GM18499 (cell line): Measurements from ENCODE around the gene COX19.

Source experiments
- ATAC-seq: cut with Tn5 transposase; IDR thresholded peaks from one replicate; pipeline ENCODE4 v1.9.1; 2021; ENCODE audit warnings: moderate number of reproducible peaks; ENCODE audit not compliant: insufficient read depth, unreplicated experiment

COX19 gene, protein sequence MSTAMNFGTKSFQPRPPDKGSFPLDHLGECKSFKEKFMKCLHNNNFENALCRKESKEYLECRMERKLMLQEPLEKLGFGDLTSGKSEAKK

DNA sequence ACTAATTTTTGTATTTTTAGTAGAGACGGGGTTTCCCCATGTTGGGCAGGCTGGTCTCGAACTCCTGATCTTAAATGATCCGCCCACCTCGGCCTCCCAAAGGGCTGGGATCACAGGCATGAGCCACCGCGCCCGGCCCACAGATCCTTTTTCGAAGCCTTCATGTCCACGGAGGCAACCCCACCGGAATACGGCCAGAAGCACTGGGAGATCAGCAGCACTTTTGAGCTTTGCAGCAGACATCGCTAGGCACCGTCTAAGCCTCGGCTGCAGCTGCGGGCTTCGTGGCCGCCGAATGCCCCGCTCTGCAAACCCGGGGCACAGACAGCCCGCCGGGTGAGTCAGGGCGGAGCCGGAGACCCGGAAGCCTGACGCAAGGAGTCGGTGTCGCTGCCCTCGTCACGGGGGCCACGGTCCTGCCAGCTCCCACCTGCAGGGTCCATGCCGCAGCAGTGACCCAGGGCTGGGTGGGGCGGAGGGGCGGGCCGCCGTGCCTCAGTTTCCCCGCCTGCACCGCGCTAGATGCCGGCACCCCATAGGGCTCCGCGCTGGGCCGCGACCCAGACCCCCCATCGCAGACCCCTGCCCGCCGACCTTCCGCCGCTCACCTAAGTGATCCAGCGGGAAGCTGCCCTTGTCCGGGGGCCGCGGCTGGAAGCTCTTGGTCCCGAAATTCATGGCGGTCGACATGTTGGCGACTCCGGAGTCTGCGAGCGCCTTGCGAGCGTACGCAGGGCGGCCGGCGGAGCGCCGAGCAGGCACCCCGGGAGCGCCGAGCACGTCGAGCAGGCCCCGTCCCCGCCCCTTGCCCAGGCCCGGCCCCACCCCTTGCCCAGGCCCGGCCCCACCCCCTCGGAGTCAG is at the start of gene COX19:
Gene COX19 (minus strand): TSS at position 730 of the 862 bp plus-strand sequence. CDS start 40 bp downstream, at position 690.
- no peak for ATAC-seq

- ATAC-seq: peak; percentile 35
Measured at GRCh38 chr7:1024331-1024841, 49.0 kb upstream of the COX19 start.

- no peak for ATAC-seq
Measured at GRCh38 chr7:1022801-1023465, 47.6 kb upstream of the COX19 start.

GRCh38 chr7:1022356-1022755 is 47.0 kb upstream of the COX19 start:
- no peak for ATAC-seq

GRCh38 chr7:1021931-1022330 is 46.6 kb upstream of the COX19 start:
- ATAC-seq: no peak

- ATAC-seq: no peak
Measured at GRCh38 chr7:1021366-1021765, 46.0 kb upstream of the COX19 start.

- no peak for ATAC-seq
Measured at GRCh38 chr7:1020849-1021251, 45.5 kb upstream of the COX19 start.

DNA sequence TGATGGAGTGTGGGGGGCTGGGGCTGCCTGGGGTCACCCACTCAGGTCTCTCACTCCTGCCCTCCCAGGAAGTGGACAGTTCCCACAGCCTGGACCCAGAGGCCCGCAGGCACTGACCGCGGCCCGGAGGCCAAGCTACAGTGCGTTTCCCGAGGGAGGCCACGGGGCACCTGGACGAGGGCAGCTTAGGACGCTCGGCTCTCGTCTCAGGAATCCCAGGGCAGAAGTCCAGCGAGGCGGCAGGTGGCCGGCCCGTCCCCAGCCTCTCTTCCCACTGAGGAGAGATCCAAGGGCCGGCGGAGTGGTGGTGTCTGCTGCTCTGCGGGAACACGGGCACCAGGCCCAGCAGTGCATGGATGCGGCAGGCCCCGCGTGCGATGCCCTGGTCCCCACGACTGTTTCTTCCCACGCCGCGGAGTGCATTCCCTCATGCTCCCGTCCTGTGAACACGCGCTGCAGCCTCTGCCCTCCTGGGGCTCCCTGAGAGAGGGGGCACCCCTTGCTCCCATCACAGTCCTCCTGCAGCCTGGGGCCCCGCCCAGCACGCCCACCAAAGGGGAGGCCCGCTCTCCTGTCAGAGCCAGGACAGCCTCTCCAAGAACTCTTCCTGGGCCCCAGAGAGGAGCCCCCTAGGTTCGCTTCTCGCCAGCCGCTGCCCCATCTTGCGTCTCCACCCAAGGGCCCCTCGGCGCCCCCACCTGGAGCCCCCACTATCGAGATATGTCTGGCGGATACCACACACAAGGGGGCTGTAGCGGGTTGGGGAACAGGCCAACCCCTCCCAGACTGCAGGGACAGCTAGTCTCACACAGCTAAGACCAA is 44.7 kb upstream of the COX19 start:
- no peak for ATAC-seq

GRCh38 chr7:1019255-1019785 is 44.0 kb upstream of the COX19 start:
- no peak for ATAC-seq

DNA sequence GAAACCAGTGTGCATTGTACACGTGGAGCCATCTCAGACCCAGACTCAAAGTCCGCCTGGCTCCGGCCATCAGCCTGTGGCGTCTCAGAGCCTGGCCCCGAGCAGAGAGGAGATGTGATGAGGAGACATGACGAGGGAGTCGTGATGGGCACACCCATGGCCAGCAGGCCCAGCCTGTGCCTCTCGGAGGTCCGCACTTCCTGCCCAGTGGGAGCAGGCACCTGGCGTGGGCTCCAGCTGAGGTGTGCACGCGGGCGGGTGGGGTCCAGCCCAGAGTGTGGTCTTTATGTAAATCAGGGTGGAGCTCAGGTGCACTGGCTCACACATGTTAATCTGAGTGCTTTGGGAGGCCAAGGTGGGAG is 43.0 kb upstream of the COX19 start:
- no peak for ATAC-seq

DNA sequence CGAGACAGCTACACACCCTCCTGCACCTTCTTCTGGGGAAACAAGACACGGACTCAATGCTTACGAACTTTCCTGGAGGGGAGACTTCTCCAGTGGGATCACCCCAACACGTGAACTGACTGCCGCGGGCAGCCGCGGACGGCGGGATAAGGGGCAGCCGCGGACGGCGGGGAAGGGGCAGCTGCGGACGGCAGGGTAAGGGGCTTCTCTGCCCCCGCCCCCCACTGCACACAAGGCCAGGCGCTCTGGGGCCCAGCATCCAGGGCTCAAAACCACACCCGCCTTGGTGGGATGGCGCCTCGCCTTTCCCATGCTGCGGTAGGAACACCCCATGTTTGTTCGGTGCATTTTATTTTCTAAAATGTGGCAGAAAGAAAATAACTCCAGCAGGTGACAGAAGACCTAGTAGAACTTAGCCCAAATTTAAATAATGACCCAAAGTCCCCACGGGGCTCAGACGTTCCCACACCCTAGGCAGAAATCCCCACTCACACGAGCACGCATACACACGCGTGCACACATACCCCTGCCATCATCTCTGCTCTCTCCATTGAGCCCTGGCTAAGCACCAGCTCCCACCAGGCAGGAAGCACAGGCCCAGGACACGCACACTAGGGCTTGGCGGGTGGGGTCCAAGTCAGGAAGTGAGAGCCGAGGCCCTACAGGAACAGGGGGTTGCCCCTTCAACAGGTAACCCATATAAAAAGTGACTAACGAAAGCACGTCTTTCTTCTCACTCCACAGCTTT is 42.4 kb upstream of the COX19 start:
- ATAC-seq: no peak

- no peak for ATAC-seq
Measured at GRCh38 chr7:1016577-1017531, 41.5 kb upstream of the COX19 start.

DNA sequence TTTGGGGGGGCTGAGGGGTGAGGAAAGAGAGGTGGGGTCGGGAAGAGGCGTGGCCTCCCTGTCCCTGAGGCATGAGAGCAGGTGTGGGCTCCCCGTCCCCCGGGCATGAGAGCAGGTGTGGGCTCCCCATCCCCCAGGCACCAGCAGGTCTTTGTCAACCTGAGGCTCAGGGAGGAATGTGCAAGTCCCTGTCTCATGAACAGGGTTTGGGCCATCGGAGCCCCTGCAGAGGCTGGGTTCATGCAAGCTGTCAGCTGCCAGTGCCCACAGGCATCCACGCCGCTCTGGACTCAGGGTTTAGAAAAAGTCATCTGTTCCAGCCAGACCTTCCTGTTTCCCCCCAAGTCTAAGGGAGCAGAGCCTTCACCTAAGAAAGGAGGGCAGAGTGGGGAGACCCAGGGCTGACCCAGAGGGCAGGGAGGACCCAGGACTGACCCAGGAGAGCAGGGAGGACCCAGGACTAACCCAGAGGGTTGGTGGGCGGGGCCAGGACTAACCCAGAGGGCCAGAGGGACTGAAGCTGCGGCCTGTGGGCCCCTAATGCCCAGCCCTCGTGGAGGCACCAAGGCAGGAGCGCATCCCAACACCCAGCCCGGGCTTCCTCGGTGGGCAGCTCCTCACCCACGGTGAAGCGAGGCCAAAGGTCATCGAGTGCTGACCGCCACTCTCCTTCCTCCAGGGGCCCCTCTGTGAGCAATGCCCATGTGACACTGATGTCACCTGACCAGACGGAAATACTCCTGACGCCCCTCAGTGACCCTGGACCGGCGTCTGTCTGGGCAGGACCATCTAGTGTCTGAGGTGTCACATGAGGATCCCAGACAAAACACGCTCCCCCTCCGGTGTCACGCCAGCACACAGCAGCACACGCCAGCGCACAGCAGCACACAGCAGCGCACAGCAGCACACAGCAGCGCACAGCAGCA is 40.1 kb upstream of the COX19 start:
- ATAC-seq: no peak

- no peak for ATAC-seq
Measured at GRCh38 chr7:1014681-1015080, 39.3 kb upstream of the COX19 start.

- no peak for ATAC-seq
Measured at GRCh38 chr7:1013581-1013980, 38.2 kb upstream of the COX19 start.

DNA sequence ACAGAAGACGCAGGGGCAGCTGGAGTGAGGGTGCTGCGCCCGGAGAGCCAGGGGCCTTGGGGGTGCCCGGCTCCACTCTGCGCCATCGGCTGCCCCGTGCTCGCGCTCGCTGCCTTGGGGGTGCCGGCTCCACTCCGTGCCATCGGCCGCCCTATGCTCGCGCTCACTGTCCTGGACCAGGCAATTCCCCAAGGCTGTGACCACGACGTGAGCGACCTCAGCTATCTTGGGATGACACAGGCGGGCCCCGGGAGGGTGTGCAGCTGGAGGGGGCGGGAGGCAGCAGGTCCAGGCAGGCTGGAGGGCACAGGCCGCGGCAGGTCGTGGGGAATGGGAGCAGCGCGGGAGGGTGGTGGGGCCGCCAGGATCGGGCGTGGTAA is 37.4 kb upstream of the COX19 start:
- ATAC-seq: no peak

DNA sequence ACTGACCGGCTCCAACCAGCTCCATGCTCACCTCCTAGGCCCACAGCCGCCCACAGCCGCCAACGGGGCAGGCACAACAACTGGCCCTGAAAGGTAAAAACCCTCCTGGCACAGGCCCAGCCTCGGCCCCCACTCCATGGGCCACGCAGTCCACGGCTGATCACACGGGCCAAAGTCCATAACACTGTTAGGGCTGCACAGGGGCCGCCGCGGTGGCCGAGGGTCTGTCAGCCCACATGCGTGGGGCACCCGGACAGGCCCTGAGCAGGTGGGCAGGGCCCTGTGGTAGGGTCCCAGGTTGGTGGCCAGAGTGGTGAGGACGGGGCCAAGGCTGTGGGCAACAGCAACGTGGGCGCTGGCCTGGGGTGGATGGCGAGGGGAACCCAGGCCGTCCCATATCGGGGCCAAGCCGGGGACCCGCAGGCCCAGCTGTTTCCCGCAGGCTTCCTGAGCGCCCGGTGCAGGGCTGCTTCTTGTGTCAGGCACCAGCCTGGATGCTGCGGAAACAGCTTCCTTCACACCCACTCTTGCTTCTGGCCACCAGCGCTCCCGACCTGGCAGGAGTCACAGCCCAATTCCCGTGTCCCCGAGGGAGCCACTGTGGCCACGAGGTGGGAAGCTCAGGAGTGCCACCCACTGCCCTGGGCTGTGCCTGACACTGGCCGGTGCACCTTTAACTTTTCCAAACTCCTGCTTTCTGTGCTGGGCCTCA is 36.8 kb upstream of the COX19 start:
- ATAC-seq: no peak
